ENCODE measurements around the gene TAGAP. TPM values are rescaled to one million over a fixed set of nuclear protein-coding genes. Genes with fewer than 3 reads are reported as not detected.

TAGAP gene
- total and polyA plus RNA-seq, 2 of the 8 experiments (the other 6 are each of a cell fraction or from before 2014, with no cell fraction given) = not detected

DNA sequence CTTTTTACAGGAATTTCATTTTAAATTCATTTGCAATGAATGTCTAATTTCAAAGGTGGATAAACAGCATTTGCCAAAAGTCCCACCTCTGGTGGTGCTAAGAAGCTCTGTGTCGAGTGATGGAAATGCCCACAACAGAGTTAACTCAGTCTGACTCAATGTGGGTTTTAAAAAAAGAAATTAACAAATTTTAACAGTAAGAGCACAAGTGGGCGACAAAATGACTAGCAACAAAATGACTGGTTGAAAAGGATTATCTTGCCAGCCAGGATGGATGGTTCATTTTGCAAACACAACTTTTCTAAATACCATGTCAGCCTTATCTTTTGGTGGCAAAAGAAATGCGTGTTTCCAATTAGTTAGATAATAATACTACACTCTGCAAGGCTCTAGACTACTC is 14.3 kb upstream of the TAGAP start:
- Histone ChIP-seq H3K4me3 (ENCODE audit: extremely low read depth in 1 of 4, insufficient read depth in 2 of 4, low read depth in 3 of 4, low read length in 4 of 4) (no peak overlapping the region), H3K4ac (replicated peaks; ENCODE audit: insufficient read length, low read depth, low read length) (no peak overlapping the region), H3K79me2 (ENCODE audit: control insufficient read depth in 1 of 2, insufficient read depth in 2 of 2, low read length in 2 of 2) (no peaks in the 10 kb centered on the region), H3K4me2 (ENCODE audit: insufficient read depth in 1 of 2, low read depth in 2 of 2, low read length in 2 of 2) (no peak overlapping the region), H2BK20ac (ENCODE audit: low read length) (no peak overlapping the region), H3K79me1 (ENCODE audit: low read depth, low read length) (no peaks in the 10 kb centered on the region), H3K27me3 (replicated peaks in 1 of 4; ENCODE audit: control insufficient read depth in 3 of 4, extremely low read depth in 1 of 4, insufficient read depth in 3 of 4, low read length in 3 of 4) (no peaks in the 10 kb centered on the region), H4K20me1 (replicated peaks in 1 of 2; ENCODE audit: control insufficient read depth in 1 of 2, insufficient read depth in 2 of 2, low read length in 2 of 2) (no peaks in the 10 kb centered on the region), H3K27ac (ENCODE audit: low read depth, low read length) (no peak overlapping the region), H3K14ac (ENCODE audit: insufficient read length) (no peak overlapping the region), H2BK12ac (ENCODE audit: low read depth, low read length) (no peak overlapping the region), H3K18ac (ENCODE audit: extremely low read depth, low read length) (no peak overlapping the region), H2BK15ac (ENCODE audit: low read length) (no peak overlapping the region), H3K23me2 (ENCODE audit: low read depth, low read length) (no peaks in the 10 kb centered on the region), H4K5ac (ENCODE audit: insufficient read length, low read depth, low read length) (no peak overlapping the region), H3K36me3 (ENCODE audit: control insufficient read depth in 2 of 4, insufficient read depth in 4 of 4, low read length in 3 of 4) (no peaks in the 10 kb centered on the region), H3K56ac (replicated peaks; ENCODE audit: insufficient read length, low read depth, low read length) (no peak overlapping the region), H2BK120ac (replicated peaks; ENCODE audit: low read depth, low read length) (no peak overlapping the region), H3K9me3 (ENCODE audit: insufficient read depth in 2 of 2, low read depth in 1 of 2, low read length in 1 of 2) (no peaks in the 10 kb centered on the region), H2AK5ac (ENCODE audit: low read depth, low read length) (no peak overlapping the region), H2BK5ac (ENCODE audit: low read depth, low read length) (no peak overlapping the region), H3K4me1 (replicated peaks in 1 of 4; ENCODE audit: control insufficient read depth in 3 of 4, insufficient read depth in 4 of 4, low read length in 3 of 4) (no peaks in the 10 kb centered on the region), H4K91ac (replicated peaks; ENCODE audit: insufficient read length, low read length) (no peak overlapping the region), H3K23ac (ENCODE audit: insufficient read length) (no peak overlapping the region), H3K9ac (replicated peaks in 1 of 4; ENCODE audit: extremely low read depth in 1 of 4, low read depth in 3 of 4, low read length in 3 of 4) (no peak overlapping the region), H2AFZ (ENCODE audit: low read length) (no peak overlapping the region), H4K8ac (ENCODE audit: extremely low read depth, insufficient read depth, low read length) (no peak overlapping the region)
- CTCF ChIA-PET (ENCODE audit: partially characterized antibody) = interaction anchor here (1.6 kb wide), 1 partner anchor 45 kb away, joined by 4 read pairs; no protein-coding TSS in a partner anchor
- DNase-seq (ENCODE audit: low read depth in 1 of 2, low spot score in 2 of 2) = no peak
- TF ChIP-seq, protein P1, sequence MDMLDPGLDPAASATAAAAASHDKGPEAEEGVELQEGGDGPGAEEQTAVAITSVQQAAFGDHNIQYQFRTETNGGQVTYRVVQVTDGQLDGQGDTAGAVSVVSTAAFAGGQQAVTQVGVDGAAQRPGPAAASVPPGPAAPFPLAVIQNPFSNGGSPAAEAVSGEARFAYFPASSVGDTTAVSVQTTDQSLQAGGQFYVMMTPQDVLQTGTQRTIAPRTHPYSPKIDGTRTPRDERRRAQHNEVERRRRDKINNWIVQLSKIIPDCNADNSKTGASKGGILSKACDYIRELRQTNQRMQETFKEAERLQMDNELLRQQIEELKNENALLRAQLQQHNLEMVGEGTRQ (IDR thresholded peaks at IDR 0.05; ENCODE audit: low read length) = no peak
- POLR2A ChIA-PET (ENCODE audit: partially characterized antibody) = interaction anchor here (1.3 kb wide), 1 partner anchor 9 kb away, joined by 3 read pairs; no protein-coding TSS in a partner anchor
- no peak for FAIRE-seq
- 82% methylated on average over 3 of the region's 3 CpGs; no CpG with 5 or more reads in 1 of the 2 experiments for WGBS, 2 experiments (ENCODE audit: extremely low coverage in 1 of 2, insufficient coverage in 1 of 2, insufficient read length in 1 of 2, insufficient replicate concordance in 2 of 2, low coverage in 1 of 2, low lambda C conversion rate in 2 of 2, missing lambda C conversion rate in 1 of 2)
